Measurements from ENCODE around the gene LRRK1. TPM values are rescaled to one million over a fixed set of nuclear protein-coding genes. Genes with fewer than 3 reads are reported as not detected.

Gene LRRK1
- total and polyA plus RNA-seq, 2 of the 13 experiments (the other 11 are each of a cell fraction or from before 2014, with no cell fraction given): 0.13 to 1.2 TPM

GRCh38 chr15:100999369-100999768 lies 80.2 kb downstream of the LRRK1 start:
- POLR2A ChIA-PET: no interaction called here

More at GRCh38 chr15:100999369-100999768, 80.2 kb downstream of the LRRK1 start:
- FAIRE-seq: no peak
- no TSS peak for BruUV-seq (replicated peaks)
- CTCF ChIA-PET (ENCODE audit: low intra/inter-chr PET ratio, low total read pairs): no interaction called here
- no peaks in the 10 kb centered on the region for H3K9me3 ChIP-seq (ENCODE audit: low read length)
- no peak overlapping the region for H3K27ac ChIP-seq (ENCODE audit: extremely low read length, insufficient read depth, low read length)
- no peaks in the 10 kb centered on the region for H3K4me1 ChIP-seq (ENCODE audit: insufficient read depth, low read length)
- H3K27me3 ChIP-seq (ENCODE audit: control insufficient read depth in 1 of 2, insufficient read depth in 2 of 2, low read length in 2 of 2): peaks cover 5 to 45% of the 10 kb centered on the region in 2 experiments
- H3K9ac ChIP-seq (ENCODE audit: insufficient read depth, low read depth, low read length): no peak overlapping the region
- no peak overlapping the region for H3K4me2 ChIP-seq (ENCODE audit: low read depth, low read length)
- no peak for DNase-seq (ENCODE audit: low spot score)
- 3% methylated on average over 3 of the region's 3 CpGs for WGBS (ENCODE audit: low lambda C conversion rate)
- no peak overlapping the region for H3K4me3 ChIP-seq (replicated peaks in 1 of 3; ENCODE audit: insufficient read depth in 1 of 3, low read depth in 2 of 3, low read length in 3 of 3)
- H3K36me3 ChIP-seq (replicated peaks in 1 of 2; ENCODE audit: control insufficient read depth in 1 of 2, insufficient read depth in 2 of 2, low read length in 2 of 2): no peaks in the 10 kb centered on the region
- intact Hi-C loops (cut with micrococcal nuclease; ENCODE audit: unreplicated experiment): no loop called here
- in situ Hi-C loops (cut with HindIII; ENCODE audit: extremely low pct_ligation_motif_present, low pct_unique_long_range_greater_than_20kb): no loop called here
- TF ChIP-seq GABPA (IDR thresholded peaks at IDR 0.05; ENCODE audit: low read depth, low read length): no peak
- TF ChIP-seq GABPA (CRISPR knock-in tag; IDR thresholded peaks at IDR 0.05; ENCODE audit: low read depth): no peak
- no peak for TF ChIP-seq ZFX (CRISPR knock-in tag; IDR thresholded peaks at IDR 0.05; ENCODE audit: low read depth)
- TF ChIP-seq KDM6A (CRISPR knock-in tag; IDR thresholded peaks at IDR 0.05; ENCODE audit: low read depth): no peak
- no peak for TF ChIP-seq ZNF574 (CRISPR knock-in tag; IDR thresholded peaks at IDR 0.05)
- TF ChIP-seq THRA (CRISPR knock-in tag; IDR thresholded peaks at IDR 0.05; ENCODE audit: borderline replicate concordance): no peak
- no peak for TF ChIP-seq ZNF878 (CRISPR knock-in tag; IDR thresholded peaks at IDR 0.05)
- TF ChIP-seq CENPX (CRISPR knock-in tag; IDR thresholded peaks at IDR 0.05): no peak
- no peak for TF ChIP-seq ZNF713 (CRISPR knock-in tag; IDR thresholded peaks at IDR 0.05)
- TF ChIP-seq ZNF280B (CRISPR knock-in tag; IDR thresholded peaks at IDR 0.05; ENCODE audit: borderline replicate concordance): no peak
- TF ChIP-seq ZNF451 (CRISPR knock-in tag; IDR thresholded peaks at IDR 0.05): no peak
- TF ChIP-seq HDAC6 (IDR thresholded peaks at IDR 0.05; ENCODE audit: low read depth, low read length): no peak
- H2AFZ ChIP-seq (ENCODE audit: low read length): no peak overlapping the region
- no peak for ATAC-seq
- H4K20me1 ChIP-seq (ENCODE audit: insufficient read depth, low read length): no peaks in the 10 kb centered on the region
- no peaks in the 10 kb centered on the region for H3K79me2 ChIP-seq (ENCODE audit: insufficient read depth, low read length)
